Uterus (tissue), 4 donors: ENCODE measurements around the gene DEFB114. TPM values are rescaled to one million over a fixed set of nuclear protein-coding genes. Genes with fewer than 3 reads are reported as not detected.
"Not testable (repeated sequence)": the region's sequence is repeated elsewhere in the genome, so short reads cannot be mapped to it uniquely, and the experiment has no call there.

Source experiments
- DNase-seq, 2 donors: peaks; one replicate each; pipeline ENCODE4 v3.0.0-alpha.2; 2019 to 2020
- H3K27ac ChIP-seq, 2 donors: fragments of 200-600 bp; sonication (generic); 1 replicate in 1 of 2; 2 replicates in 1 of 2; pipeline ENCODE4 v1.5.1; 2016 to 2018
- H3K27me3 ChIP-seq, 2 donors: fragments of 200-600 bp; sonication (generic); one replicate each; pipeline ENCODE4 v1.5.1; 2018 to 2019; ENCODE audit warnings: control low read depth in 1 of 2
- H3K36me3 ChIP-seq, 2 donors: fragments of 200-600 bp; sonication (generic); one replicate each; pipeline ENCODE4 v1.5.1; 2019; ENCODE audit warnings: control low read depth in 1 of 2
- H3K4me1 ChIP-seq, 2 donors: fragments of 200-600 bp; sonication (generic); one replicate each; pipeline ENCODE4 v1.5.1; 2018 to 2019; ENCODE audit warnings: control low read depth in 1 of 2
- H3K4me3 ChIP-seq, 2 donors: fragments of 200-600 bp; sonication (generic); 1 replicate in 1 of 2; 2 replicates in 1 of 2; pipeline ENCODE4 v1.5.1; 2018 to 2019; ENCODE audit warnings: mild to moderate bottlenecking in 1 of 2
- H3K9me3 ChIP-seq, 2 donors: fragments of 200-600 bp; sonication (generic); one replicate each; pipeline ENCODE4 v1.5.1; 2019; ENCODE audit warnings: control low read depth in 1 of 2
- POLR2A ChIP-seq, 2 donors: fragments of 450-650 bp; IDR thresholded peaks; one replicate each; pipeline ENCODE4 v1.6.1; 2016; ENCODE audit warnings: antibody characterized with exemption in 2 of 2, mild to moderate bottlenecking in 1 of 2, moderate library complexity in 1 of 2
- intact Hi-C: fragments of 100-400 bp; cut with DNase I; formaldehyde crosslinking; loops from one replicate; pipeline ENCODE4 v1.15.1; 2023; ENCODE audit warnings: low total_unique reads
- total RNA-seq, 4 donors: library from RNA; depleted of rRNA in 3 of 4; stranded (reverse); fragments of >200 nt in 3 of 4; gene quantifications; one replicate each; pipeline versions ENCODE4 v1.1.0 to v1.2.4, GENCODE V29; 2014 to 2023
- TF ChIP-seq, protein P1 (sequence below), 4 experiments: fragments of 200-600 bp in 2 of 4; fragments of 450-650 bp in 2 of 4; sonication (generic) in 2 of 4; IDR thresholded peaks; one replicate each; pipeline ENCODE4 v1.5.1; 2016 to 2019; ENCODE audit warnings: antibody characterized with exemption in 4 of 4, mild to moderate bottlenecking in 2 of 4, moderate library complexity in 1 of 4
- donor health status: DM: yes; HTN: yes; CAD: no.

DEFB114 gene
- total RNA-seq, 4 donors from 2014 or later = not detected

DNA sequence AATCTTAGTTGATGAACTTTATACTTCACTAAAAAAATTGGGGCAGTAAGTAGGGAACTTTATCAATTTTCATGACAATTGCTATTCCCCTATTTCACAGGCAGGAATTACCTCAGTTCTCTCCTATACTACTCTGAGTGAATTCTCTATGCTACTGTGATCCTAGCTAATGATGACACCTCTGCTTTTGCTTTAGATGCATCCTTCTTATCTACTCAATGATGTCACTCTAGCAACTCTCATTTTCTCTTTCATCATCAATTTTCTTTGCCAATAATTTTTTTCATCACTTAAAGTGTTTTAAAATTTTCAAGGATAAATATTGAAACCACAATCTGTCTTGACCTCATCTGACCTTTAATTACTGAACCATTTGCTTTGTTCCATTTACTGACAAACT lies 8.1 kb downstream of the DEFB114 start:
- Histone ChIP-seq H3K36me3 (no peaks in the 10 kb centered on the region), H3K9me3 (no peaks in the 10 kb centered on the region), H3K27me3 (no peaks in the 10 kb centered on the region), H3K4me1 (no peaks in the 10 kb centered on the region), H3K4me3 (no peak overlapping the region), H3K27ac (no peak overlapping the region)
- DNase-seq = no peak
- intact Hi-C loops = no loop called here
- TF ChIP-seq, protein P1, sequence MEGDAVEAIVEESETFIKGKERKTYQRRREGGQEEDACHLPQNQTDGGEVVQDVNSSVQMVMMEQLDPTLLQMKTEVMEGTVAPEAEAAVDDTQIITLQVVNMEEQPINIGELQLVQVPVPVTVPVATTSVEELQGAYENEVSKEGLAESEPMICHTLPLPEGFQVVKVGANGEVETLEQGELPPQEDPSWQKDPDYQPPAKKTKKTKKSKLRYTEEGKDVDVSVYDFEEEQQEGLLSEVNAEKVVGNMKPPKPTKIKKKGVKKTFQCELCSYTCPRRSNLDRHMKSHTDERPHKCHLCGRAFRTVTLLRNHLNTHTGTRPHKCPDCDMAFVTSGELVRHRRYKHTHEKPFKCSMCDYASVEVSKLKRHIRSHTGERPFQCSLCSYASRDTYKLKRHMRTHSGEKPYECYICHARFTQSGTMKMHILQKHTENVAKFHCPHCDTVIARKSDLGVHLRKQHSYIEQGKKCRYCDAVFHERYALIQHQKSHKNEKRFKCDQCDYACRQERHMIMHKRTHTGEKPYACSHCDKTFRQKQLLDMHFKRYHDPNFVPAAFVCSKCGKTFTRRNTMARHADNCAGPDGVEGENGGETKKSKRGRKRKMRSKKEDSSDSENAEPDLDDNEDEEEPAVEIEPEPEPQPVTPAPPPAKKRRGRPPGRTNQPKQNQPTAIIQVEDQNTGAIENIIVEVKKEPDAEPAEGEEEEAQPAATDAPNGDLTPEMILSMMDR (IDR thresholded peaks at IDR 0.05) = no peak
- TF ChIP-seq POLR2A (IDR thresholded peaks at IDR 0.05) = no peak

DNA sequence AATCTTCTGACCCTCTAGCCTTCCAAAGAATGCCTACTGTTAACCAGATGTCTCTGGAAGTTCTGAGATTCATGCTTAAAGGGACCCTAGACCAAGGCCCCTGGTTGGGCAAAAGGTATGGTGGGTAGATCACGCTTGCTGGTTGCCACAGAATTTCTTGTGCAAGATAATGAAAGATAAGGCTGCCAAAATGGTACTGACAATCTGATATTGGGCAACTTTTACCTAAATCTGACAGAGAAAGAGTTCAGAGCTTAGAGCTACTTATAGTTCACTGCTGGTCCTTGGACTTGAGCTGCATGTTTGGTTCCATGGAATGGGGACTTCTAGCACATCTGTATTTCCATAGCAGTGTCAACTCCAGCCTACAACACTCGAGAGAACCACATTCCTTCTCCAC lies 12.0 kb downstream of the DEFB114 start:
- H3K4me1 ChIP-seq = no peaks in the 10 kb centered on the region
- H3K4me3 ChIP-seq = no peak overlapping the region
- H3K27me3 ChIP-seq = no peaks in the 10 kb centered on the region
- intact Hi-C loops = no loop called here
- no peaks in the 10 kb centered on the region for H3K36me3 ChIP-seq
- no peak for TF ChIP-seq POLR2A (IDR thresholded peaks at IDR 0.05)
- no peak for DNase-seq
- no peaks in the 10 kb centered on the region for H3K9me3 ChIP-seq
- H3K27ac ChIP-seq = no peak overlapping the region

DNA sequence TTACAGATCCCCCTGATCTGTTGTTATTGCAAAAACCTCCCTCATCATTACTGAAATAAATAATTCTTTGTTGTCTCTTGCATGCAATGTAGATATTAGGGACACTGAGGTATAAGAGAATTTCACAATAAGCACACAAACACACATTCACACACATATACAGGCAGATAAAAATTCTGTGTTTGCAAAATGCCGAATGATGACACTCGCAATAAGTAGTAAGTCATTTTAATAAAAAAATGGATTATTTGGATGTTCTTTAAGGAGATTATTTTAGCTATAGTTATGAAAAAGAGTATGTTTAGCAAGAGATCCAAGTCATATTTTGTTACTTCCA lies 13.6 kb downstream of the DEFB114 start:
- H3K9me3 ChIP-seq = no peaks in the 10 kb centered on the region
- H3K27me3 ChIP-seq = no peaks in the 10 kb centered on the region
- no peak for TF ChIP-seq POLR2A (IDR thresholded peaks at IDR 0.05)
- TF ChIP-seq, protein P1 (IDR thresholded peaks at IDR 0.05) = no peak
- intact Hi-C loops = no loop called here
- H3K36me3 ChIP-seq = no peaks in the 10 kb centered on the region
- no peak overlapping the region for H3K4me3 ChIP-seq
- no peak overlapping the region for H3K27ac ChIP-seq
- DNase-seq = no peak
- H3K4me1 ChIP-seq = no peaks in the 10 kb centered on the region

- no peaks in the 10 kb centered on the region for H3K27me3 ChIP-seq
- TF ChIP-seq POLR2A (IDR thresholded peaks at IDR 0.05) = no peak
- TF ChIP-seq, protein P1 (IDR thresholded peaks at IDR 0.05) = no peak
- no peak overlapping the region for H3K27ac ChIP-seq
- H3K36me3 ChIP-seq = no peaks in the 10 kb centered on the region
- H3K4me3 ChIP-seq = no peak overlapping the region
- no peaks in the 10 kb centered on the region for H3K9me3 ChIP-seq
- no peaks in the 10 kb centered on the region for H3K4me1 ChIP-seq
- DNase-seq = no peak
- intact Hi-C loops = no loop called here
Observed at GRCh38 chr6:49949062-49949461, 14.9 kb downstream of the DEFB114 start.

GRCh38 chr6:49946835-49947234 lies 17.1 kb downstream of the DEFB114 start:
- no peak for DNase-seq
- Histone ChIP-seq H3K9me3 (no peaks in the 10 kb centered on the region), H3K27me3 (no peaks in the 10 kb centered on the region), H3K27ac (no peak overlapping the region), H3K4me1 (no peaks in the 10 kb centered on the region), H3K36me3 (no peaks in the 10 kb centered on the region), H3K4me3 (no peak overlapping the region)
- no peak for TF ChIP-seq POLR2A (IDR thresholded peaks at IDR 0.05)
- TF ChIP-seq, protein P1 (IDR thresholded peaks at IDR 0.05) = no peak
- intact Hi-C loops = no loop called here

DNA sequence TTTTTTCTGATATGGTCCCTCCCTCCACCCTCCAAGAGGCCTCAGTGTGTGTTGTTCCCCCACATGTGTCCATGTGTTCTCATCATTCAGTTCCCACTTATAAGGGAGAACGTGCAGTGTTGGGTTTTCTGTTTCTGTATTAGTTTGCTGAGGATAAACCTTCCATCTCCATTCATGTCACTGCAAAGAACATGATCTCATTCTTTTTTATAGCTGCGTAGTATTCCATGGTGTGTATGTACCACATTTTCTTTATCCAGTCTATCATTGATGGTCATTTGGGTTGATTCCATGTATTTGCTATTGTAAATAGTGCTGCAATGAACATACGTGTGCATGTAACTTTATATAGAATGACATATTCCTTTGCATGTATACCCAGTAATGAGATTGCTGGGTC lies 19.9 kb downstream of the DEFB114 start:
- intact Hi-C loops = not testable (repeated sequence)

More for the DNA sequence above, 19.9 kb downstream of the DEFB114 start:
- H3K9me3 ChIP-seq, H3K4me1 ChIP-seq, DNase-seq, H3K36me3 ChIP-seq, H3K4me3 ChIP-seq, H3K27ac ChIP-seq, H3K27me3 ChIP-seq: not testable (repeated sequence)
